SH-SY5Y (cell line): ENCODE data around the gene TRPV5.

Experiments used
- GATA2 ChIP-seq: IDR thresholded peaks from 2 replicates; pipeline ENCODE4 v1.6.1; 2011; ENCODE audit warnings: mild to moderate bottlenecking, low read depth, low read length
- GATA3 ChIP-seq: IDR thresholded peaks from 2 replicates; pipeline ENCODE4 v1.6.1; 2011; ENCODE audit warnings: low read depth, mild to moderate bottlenecking, low read length, moderate library complexity

DNA sequence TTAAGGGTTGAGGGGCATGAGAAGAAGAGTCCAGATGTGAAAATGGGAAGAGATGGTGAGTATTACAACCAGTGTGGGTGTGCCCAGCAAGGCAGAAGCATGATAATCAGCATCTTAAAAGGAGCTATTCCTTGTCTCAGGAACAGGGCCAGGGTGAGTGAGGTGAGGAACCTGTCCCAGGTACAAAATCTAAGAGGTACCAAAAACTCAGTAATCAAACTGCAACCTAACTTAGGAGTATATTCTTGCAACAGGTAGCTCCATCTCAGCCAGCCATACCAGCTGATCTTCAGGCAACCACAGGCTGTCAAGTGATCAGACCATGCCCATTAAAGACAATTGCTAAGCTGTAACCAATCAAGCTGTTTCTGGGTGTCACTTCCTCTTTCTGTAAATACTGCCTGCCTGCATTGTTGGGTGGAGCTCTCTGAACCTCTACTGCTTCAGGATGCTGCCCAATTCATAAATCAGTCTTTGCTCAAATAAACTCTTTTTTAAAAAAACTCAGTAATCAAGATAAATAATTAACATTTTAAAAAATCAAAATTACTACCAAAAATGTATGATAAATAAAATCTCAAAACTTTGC lies 21.2 kb upstream of the TRPV5 start:
- TF ChIP-seq GATA2 (no peak), GATA3 (no peak)
